Kidney tubule cell (primary cell): ENCODE measurements around the gene PLK5.
"Not testable (repeated sequence)": the region's sequence is repeated elsewhere in the genome, so short reads cannot be mapped to it uniquely, and the experiment has no call there.

Source experiments
- DNase-seq: peaks from one replicate; pipeline ENCODE4 v3.0.0-alpha.2; 2018; ENCODE audit warnings: low spot score

Gene PLK5

DNA sequence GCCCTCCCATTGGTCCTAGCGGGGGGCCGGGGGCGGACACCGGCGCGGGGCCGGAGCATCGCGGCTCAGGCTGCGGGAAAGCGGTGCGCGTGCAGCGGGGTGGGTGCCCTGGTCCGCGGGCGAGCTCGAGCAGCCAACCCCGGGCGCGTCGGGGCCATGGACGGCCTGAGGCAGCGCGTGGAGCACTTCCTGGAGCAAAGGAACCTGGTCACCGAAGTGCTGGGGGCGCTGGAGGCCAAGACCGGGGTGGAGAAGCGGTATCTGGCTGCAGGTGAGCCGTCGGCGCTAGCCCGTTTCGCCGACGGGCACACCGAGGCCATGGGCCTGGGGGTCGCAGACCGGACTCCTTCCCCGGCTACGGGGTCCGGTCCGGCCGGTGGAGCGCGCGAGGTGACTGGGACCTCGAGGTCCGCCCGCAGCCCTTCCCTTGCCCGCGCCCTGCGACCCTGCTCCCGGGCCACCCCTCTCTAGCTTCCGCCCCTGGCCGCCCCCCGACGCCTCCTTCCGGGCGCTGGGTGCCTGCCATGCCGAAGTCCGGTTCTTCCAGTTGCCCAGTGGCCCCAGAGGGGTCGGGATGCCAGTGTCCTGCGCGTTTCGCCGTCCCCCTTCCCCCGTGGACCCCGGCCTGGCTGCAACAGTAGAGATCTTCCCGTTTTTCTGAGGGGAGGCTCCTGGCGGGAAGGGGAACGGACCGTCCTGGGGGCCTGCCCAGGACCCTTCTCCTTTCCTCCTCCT, 32.6 kb upstream of the PLK5 start, which contains the start of gene REEP6:
Gene REEP6, plus strand, starts transcription at position 68 of the 735 bp plus-strand sequence. Its CDS starts 89 bp downstream, at position 157.
- DNase-seq, result no peak

DNA sequence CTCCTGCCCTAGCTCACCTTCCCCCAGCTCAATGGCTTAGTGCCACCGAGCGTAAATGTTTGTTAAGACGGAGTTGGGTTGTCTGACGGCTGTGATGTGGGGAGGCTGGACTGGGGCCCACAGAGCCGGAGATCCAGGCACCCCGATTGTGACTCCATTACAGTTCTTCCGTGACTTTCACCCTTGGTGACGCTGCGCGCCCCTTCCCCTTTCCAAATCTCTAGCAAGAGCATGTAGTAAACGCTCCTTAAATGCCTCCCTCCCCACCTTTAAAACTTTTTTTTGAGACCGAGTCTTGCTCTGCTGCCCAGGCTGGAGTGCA, 32.1 kb upstream of the PLK5 start:
- no peak for DNase-seq

DNA sequence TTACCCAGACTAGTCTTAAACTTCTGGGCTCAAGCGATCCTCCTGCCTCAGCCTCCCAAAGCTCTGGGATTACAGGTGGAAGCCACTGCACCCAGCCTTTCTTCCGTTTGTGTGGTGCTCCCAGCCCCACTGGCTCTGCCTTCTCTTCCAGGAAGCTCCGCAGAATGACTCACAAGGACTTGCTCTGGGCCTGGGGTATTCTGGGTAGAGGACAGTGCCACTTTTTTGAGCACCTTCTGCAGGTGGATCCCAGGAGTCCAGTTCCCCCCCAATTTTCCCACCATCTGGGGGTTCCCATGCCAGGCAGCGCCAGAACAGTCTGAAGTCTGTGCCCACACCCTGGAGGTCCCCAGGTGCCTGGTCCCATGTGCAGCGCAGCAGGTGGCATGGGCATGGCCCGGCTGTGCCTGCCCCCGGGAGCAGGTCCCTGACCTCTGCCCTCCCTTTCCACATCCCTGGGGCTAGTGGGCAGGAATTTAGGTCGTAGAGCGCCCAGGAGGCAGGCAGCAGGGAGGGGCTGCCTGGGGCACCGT, 31.3 kb upstream of the PLK5 start:
- DNase-seq, result peak; percentile 56

DNA sequence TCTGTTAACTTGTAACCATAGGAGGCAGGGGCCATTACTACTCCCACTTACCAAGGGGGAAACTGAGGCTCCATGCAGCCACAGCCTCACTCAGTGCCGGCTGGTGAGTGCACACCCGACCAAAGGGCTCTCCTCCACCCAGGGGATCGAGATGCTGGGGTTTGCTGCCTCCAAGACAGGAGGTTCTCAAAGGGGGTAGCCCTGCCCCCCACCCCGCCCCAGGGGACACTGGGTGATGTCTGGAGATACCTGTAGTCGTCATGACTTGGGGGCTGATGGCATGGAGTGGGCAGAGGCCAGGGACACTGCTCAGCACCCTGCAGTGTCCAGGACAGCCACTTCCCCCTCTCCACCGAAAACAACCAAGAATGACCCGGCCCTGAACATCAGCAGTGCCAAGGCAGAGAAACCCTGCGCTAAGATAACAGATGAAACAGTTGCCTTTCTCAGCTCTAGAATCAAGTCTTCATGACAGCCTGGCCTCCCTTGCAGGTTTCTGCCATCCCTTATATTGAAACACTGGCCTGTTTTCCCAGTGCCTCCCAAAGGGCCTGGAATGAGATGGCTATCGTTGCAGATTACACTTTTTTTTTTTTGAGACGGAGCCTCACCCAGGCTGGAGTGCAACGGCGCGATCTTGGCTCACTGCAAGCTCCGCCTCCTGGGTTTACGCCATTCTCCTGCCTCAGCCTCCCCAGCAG, 29.6 kb upstream of the PLK5 start:
- no peak for DNase-seq

DNA sequence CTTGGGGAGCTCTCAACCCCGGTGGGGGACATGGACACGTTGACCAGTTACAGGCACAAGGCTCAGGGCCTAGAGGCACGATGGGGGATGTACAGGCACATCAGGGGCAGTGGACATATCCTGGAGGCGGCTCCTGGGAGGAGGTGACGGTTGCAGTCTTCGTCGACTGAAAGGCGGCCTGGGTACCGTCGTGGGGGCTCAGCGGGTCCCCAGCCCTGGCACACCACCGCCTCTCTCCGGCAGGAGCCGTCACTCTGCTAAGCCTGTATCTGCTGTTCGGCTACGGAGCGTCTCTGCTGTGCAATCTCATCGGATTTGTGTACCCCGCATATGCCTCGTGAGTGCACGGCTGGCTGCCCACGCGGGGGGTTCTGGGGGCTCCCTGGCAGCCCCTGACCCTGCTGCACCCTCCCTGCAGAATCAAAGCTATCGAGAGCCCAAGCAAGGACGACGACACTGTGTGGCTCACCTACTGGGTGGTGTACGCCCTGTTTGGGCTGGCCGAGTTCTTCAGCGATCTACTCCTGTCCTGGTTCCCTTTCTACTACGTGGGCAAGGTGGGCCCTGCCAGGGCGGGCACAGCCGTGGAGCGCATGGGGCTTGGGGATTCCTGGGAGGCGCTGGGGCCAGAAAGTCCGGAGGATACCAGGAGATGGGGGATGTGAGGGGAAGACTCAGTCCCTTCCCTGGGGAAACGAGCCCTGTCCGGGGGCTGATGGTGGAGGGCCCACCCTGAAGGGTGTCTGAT, 28.7 kb upstream of the PLK5 start:
- no peak for DNase-seq

DNA sequence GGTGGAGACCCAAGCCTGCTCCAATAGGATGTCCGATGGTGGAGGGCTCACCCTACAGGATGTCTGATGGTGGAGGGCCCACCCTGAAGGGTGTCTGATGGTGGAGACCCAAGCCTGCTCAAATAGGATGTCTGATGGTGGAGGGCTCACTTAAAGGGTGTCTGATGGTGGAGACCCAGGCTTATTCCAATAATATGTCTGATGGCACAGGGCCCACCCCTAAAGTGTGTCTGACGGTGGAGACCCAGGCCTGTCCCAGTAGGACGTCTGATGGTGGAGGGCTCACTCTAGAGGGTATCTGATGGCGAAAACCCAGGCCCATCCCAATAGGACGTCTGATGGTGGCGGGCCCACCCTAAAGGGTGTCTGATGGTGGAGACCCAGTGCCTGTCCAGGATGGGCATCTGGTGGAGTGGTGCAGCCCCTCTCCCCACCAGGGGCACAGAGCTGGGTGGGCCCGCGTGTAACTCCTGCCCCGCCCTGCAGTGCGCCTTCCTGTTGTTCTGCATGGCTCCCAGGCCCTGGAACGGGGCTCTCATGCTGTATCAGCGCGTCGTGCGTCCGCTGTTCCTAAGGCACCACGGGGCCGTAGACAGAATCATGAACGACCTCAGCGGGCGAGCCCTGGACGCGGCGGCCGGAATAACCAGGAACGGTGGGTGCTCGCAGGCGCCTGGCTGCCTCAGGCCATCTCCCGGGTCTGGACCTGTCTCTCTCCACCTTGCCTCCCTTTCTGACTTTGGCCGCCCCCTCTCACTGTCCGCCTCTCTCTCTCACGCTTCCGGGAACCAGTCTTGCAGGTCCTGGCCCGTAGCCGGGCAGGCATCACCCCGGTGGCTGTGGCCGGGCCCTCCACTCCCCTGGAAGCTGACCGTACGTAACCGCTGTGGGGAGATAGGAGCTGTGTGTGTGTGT, 27.8 kb upstream of the PLK5 start:
- no peak for DNase-seq

DNA sequence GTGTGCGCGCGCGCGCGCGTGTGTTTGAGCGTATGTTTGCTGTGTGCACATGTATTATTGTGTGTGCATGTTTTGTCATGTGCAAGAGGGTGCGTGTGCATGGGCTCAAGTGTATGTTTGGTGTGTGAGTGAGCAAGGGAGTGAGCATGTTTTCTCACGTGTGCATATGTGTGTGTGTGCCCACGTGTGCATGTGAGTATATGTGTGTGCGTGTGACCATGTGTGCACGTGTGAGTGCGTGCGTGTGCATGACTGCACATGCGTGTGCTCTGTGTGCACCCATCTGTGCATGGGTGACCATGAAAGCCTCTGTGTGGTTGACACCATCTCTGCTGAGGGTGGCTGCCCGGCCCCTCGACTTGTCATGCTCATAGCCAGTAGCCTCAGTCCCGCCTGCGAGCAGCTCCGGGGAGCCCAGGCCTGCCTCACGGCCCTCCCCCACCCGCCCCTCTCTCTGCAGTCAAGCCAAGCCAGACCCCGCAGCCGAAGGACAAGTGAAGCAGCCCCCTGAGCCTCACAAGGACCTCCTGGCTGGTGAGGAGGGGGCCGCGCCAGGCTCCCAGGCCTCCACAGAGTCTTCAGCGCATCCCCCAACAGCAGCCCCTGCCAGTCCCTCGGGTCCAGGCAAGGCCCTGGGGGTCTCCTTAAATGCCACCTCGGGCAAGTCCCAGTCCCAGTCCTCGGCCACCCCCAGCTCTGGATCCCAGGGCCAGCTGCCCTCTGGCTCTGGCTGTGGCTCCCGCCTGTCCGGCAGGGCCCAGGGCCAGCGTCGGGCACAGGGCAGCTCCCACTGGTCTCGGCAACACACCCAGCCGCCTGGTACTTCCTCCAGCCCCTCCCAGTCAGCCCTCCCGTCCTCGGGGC, 26.9 kb upstream of the PLK5 start:
- DNase-seq, result no peak

DNA sequence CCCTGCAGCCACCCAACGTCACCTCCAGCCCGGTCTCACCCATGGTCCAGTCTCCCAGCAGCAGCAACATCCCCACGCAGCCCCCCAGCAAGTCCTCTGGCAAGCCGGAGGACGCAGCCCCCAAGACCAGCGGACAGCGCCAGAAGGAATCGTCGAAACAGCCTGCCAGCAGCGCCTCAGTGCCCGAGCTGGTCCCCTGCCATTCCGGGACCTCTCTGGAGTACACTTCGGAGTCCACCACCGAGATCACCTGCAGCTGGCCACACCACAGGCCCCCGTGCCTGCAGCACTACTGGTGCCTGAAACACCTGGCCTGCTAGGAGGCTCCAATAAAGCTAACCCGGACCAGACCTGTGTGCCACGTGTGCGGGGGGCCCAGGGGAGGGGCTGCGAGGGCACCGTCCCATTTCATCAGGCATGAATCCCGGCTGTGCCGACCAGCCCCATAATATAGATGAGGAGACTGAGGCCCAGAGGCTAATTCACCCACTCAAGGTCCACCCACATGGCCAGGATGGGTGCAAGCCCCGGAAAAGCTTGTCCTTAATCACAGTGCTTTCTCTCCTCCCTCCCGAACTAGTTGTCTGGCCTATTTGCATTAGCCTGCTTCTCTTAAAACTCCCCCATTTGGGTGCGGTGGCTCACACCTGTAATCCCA, 26.2 kb upstream of the PLK5 start:
- no peak for DNase-seq

DNA sequence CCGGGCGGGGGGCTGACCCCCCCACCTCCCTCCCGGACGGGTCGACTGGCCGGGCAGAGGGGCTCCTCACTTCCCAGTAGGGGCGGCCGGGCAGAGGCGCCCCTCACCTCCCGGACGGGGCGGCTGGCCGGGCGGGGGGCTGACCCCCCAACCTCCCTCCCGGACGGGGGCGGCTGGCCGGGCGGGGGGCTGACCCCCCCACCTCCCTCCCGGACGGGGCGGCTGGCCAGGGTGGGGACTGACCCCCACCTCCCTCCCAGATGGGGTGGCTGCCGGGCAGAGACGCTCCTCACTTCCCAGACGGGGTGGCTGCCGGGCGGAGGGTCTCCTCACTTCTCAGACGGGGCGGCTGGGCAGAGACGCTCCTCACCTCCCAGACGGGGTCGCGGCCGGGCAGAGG, 24.6 kb upstream of the PLK5 start:
- not testable (repeated sequence) for DNase-seq

DNA sequence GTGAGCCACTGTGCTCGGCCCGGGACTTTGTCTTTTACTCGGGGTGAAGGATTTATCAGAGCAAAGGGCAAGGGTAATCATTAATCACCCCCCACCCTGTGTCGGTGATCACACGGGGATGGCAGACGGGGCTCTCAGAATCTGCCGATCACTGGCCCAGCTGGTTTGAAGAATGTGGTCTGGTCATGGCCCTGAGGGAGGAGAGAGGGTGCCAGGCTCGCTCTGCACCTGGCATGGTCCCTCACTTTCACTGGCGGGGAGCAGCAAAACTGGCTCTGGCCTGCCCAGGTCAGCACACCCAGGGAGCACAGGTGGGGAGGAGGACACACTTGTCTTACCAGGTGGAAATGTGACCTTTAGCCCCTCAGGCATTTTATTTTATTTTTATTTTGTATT, 22.7 kb upstream of the PLK5 start:
- DNase-seq, result peak; percentile 66

DNA sequence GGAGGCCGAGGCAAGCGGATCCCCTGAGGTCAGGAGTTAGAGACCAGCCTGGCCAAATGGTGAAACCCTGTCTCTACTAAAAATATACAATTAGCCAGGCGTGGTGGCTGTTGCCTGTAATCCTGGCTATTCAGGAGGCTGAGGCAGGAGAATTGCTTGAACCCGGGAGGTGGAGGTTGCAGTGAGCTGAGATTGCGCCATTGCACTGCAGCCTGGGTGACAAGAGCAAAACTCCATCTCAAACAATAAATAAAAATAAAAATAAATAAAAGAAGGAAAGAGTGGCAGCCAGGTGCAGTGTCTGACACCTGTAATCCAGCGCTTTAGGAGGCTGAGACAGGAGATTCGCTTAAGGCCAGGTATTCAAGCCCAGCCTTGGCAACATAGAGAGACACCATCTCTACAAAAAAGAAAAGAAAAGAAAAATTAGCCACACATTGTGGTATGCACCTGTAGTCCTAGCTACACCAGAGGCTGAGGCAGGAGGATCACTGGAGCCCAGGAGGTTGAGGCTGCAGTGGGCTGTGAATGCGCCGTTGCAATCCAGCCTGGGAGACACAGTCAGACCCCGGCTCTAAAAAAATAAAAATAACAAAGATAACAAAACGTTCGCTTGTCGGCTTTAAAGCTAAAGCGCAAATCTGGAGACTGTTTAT, 21.3 kb upstream of the PLK5 start:
- no peak for DNase-seq

DNA sequence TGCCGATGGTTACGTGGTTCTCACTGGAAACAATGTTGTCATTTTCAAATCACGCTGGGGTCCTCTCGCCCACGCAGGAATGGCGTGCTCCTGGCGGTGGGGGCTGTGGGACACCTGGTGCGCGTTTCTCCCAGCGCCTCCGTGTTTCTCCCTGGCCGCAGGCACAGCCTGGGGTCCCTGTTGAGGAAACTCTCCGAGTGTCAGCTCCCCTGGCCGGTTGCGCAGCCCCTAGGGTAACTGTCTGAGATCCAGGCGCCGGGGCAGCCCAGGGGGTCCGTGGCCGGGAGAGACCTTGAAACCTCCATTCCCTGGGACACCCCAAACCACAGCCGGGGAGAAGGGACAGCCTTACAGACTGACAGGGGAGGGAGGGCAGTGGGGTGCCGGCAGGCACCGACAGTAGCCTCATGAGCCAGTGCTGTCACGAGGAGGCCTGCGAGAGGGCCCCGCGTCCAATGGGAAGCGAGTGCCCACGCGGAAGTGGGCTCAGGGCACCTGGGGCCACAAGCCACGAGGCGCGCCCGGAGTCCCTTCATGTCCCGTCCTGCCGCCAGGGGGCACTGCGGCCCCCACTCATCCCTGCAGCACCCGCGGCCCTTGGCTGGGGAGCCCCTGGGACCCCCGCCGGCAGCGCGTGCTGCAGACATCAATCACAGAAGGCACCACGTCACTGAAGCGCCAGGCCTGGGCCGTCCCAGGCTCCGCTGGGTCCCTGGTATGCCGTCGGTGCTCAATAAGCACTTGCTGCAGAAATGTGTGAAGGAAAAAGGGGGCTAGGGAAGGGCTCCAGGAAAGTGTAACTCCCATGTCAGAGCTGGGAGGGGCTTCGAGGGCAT, 20.6 kb upstream of the PLK5 start:
- DNase-seq, result peak; percentile 33

DNA sequence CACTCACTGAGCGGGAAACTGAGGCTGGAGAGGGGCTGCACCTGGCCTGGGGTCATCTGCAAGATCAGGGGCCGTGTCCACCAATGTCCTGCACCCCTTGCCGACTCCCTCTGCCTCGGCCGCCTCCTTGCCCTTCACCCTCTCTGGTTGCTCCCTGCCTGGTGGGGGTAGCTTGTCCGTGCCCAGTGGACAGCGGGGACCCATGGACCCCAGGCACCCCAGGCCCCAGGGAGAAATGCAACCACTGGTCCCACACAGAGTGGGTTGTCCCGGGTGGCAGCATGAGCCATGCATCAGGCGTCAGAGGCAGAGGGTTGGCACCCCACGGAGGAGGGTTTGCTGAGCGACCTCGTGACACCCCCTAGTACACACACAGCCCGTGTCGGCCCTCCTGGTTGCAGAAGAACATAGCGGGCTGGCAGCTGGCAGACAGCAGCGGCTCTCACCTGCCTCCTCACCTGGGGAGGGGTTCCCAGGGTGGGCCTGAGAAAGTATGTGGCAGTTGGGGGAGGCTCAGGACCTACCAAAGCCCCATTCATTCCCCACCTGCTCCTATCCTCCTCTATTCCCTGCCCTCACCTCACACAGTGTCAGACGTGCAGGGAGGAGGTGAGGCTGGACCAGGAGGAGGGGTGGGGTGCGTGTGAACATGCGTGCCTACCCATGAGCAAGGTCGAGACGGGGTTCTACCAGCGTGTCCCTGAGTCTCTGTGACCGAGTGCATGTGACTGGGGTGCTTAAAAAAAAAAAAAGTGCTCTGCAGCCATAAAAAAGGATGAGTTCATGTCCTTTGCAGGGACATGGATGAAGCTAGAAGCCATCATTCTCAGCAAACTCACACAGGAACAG, 19.7 kb upstream of the PLK5 start:
- DNase-seq, result no peak

DNA sequence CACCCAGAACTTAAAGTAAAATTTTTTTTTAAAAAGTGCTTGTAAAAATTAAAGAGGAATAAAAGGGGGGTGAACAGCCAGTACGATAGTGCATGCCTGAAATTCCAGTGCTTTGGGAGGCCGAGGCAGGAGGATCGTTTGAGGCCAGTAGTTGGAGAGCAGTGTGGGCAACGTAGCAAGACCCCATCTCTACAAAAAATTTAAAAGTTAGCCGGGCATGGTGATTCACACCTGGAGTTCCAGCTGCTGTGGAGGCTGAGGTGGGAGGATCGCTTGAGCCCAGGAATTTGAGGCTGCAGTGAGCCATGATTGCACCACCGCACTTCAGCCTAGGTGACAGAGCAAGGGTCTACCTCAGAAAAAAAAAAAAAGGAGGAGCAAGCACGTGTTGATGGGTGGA, 18.9 kb upstream of the PLK5 start:
- DNase-seq, result no peak

DNA sequence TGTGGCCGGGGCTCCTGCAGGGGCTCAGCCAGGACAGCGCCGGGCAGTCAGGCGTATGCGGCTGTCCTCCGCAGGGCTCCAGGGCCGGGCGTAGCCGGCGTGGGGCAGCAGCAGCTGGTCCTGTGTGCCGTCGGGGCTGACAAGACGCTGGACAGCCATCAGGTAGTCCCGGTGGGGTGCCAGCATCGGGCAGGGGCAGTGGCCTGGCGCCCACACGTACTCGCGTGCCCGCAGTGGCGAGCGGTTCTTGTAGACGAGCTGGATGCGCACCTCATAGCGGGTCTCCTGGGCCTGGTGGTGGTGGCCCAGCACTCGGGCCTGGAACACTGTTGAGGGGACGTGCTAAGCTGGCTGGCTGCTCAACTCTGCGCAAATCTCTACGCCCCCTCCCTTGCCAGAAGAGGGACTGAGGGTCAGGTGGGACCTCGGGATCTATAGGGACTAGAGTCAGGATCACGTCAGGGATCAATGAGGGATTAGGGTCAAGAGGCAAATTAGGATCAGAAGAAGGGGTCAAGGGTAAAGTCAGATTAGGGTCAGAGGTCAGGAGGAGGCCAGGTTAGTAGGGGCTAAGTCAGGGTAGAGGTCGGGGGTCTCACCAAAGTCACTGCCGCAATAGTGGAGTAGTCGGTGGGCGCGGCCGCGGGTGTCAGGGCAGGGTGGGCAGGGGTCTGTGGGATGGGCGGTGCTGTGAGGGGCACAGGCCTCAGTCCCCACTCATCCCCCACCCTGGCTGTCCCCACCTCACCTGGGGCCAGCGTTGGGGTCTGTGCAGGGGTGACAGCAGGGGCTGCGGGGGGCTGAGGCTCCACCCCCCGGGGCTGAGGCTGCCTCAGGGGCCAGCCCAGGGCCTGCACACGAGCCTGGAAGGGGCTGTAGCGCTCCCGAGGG, 17.6 kb upstream of the PLK5 start:
- no peak for DNase-seq

DNA sequence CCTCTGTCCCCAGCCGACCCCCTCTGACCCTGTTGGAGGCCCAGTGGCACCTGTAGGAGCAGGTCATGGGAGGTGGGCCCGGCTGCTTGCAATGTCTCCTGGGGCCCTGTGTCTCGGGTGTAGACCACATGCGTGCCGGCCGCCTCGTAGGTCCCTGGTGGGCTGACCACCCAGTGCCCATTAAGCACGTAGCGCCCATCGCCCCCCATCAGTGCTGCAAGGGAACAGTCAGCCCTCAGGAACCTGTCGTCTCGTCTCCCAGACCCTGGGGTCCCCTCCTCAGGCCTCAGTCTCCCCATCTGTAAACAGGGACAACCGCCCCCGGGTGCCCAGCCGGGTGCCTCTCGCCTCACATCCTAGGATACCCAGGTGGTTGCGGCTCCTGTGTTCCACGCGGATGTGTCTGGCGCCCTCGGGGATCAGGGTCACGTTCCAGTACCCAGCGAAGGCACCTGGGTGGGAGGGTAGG, 16.7 kb upstream of the PLK5 start:
- DNase-seq, result no peak
